Caco-2 (cell line): ENCODE results near the gene DDX31. TPM values are rescaled to one million over a fixed set of nuclear protein-coding genes. Genes with fewer than 3 reads are reported as not detected.

Experiments used
- BruUV-seq: library from RNA; stranded (reverse); fragments of 400-500 nt; replicated peaks from 2 replicates; lab custom pipeline; 2021; lab: Mats Ljungman, UMichigan
- CTCF ChIA-PET: fragments of 300-600 bp; sonication (Branson Sonifier 250); formaldehyde crosslinking; loops from one replicate; lab custom pipeline; 2022; ENCODE audit warnings: antibody characterized with exemption; lab: Charles Lee
- POLR2A ChIA-PET: fragments of 300-600 bp; sonication (Branson Sonifier 250); formaldehyde crosslinking; loops from one replicate; lab custom pipeline; 2022; ENCODE audit warnings: antibody characterized with exemption; lab: Charles Lee
- DNase-seq, 2 experiments: peaks; one replicate each; pipeline versions ENCODE4 v3.0.0 to v3.0.0-alpha.2; 2020 to 2022
- H3K27me3 ChIP-seq: replicated peaks from 2 replicates; pipeline ENCODE4 v1.6.0; 2011; ENCODE audit warnings: low read length; ENCODE audit not compliant: control insufficient read depth, insufficient read depth
- H3K36me3 ChIP-seq: 2 replicates; pipeline ENCODE4 v1.5.1; 2011; ENCODE audit warnings: low read length; ENCODE audit not compliant: control insufficient read depth, insufficient read depth
- H3K4me1 ChIP-seq: fragments of 250-450 bp; sonication (Bioruptor Pico); 2 replicates; pipeline ENCODE4 v1.5.1; 2020; ENCODE audit warnings: mild to moderate bottlenecking
- H3K4me3 ChIP-seq: 2 replicates; pipeline ENCODE4 v1.5.1; 2011; ENCODE audit warnings: low read depth, mild to moderate bottlenecking, control low read depth, low read length
- H3K9me3 ChIP-seq: fragments of 250-450 bp; sonication (Bioruptor Pico); 2 replicates; pipeline ENCODE4 v1.5.1; 2020; ENCODE audit warnings: mild to moderate bottlenecking, moderate library complexity
- H3K27ac Mint-ChIP-seq: one replicate; pipeline ENCODE4 v1.8.0; 2022; ENCODE audit warnings: mixed read lengths; ENCODE audit not compliant: unreplicated experiment
- H3K27me3 Mint-ChIP-seq: one replicate; pipeline ENCODE4 v1.8.0; 2022; ENCODE audit warnings: mixed read lengths; ENCODE audit not compliant: insufficient read depth, unreplicated experiment
- H3K36me3 Mint-ChIP-seq: one replicate; pipeline ENCODE4 v1.8.0; 2022; ENCODE audit warnings: mild to moderate bottlenecking, mixed read lengths; ENCODE audit not compliant: insufficient read depth, unreplicated experiment
- H3K4me1 Mint-ChIP-seq: one replicate; pipeline ENCODE4 v1.8.0; 2022; ENCODE audit warnings: low read depth, mixed read lengths; ENCODE audit not compliant: unreplicated experiment
- H3K4me3 Mint-ChIP-seq: one replicate; pipeline ENCODE4 v1.8.0; 2022; ENCODE audit warnings: mild to moderate bottlenecking, moderate library complexity, mixed read lengths; ENCODE audit not compliant: unreplicated experiment
- H3K9me3 Mint-ChIP-seq: one replicate; pipeline ENCODE4 v1.8.0; 2022; ENCODE audit warnings: mixed read lengths; ENCODE audit not compliant: unreplicated experiment
- intact Hi-C: fragments of 100-400 bp; cut with micrococcal nuclease; formaldehyde crosslinking; loops from one replicate; pipeline ENCODE4 v1.10.0; 2022; ENCODE audit not compliant: unreplicated experiment
- total RNA-seq: library from RNA; stranded (reverse); gene quantifications from 2 replicates; pipeline ENCODE4 v1.2.3, GENCODE V29; 2022
- TF ChIP-seq, protein P1 (sequence below), 2 experiments: fragments of 200-600 bp in 1 of 2; IDR thresholded peaks; 1 replicate in 1 of 2; 2 replicates in 1 of 2; pipeline versions ENCODE4 v1.5.1 to v1.8.0; 2011 to 2022; ENCODE audit warnings: antibody characterized with exemption in 1 of 2, control low read depth in 1 of 2, inconsistent platforms in 1 of 2, low read depth in 1 of 2, low read length in 1 of 2, mild to moderate bottlenecking in 1 of 2, moderate library complexity in 1 of 2; ENCODE audit not compliant: insufficient read depth in 1 of 2, severe bottlenecking in 1 of 2, unreplicated experiment in 1 of 2

DDX31 gene
- total RNA-seq, 1 experiment from 2014 or later, result 23.1 TPM

DNA sequence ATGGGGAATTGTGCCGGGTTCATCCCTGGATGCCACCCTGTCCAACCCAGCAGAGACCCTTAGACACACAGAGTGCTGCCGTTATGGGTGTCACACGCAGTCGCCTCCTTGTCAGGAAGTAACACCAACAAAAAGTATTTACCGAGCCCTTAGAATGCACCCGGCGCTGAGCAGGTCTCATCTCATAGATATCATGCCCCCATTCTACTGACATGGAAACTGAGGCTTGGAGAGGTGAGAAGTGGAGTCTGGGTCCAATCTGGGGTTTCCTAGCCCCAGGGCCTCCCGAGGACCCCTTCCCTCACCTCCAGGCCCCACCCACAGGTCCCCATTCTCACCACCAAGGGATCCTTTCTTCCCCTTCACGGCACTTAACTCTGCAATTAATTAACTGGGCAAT is 124.2 kb downstream of the DDX31 start:
- TF ChIP-seq, protein P1, sequence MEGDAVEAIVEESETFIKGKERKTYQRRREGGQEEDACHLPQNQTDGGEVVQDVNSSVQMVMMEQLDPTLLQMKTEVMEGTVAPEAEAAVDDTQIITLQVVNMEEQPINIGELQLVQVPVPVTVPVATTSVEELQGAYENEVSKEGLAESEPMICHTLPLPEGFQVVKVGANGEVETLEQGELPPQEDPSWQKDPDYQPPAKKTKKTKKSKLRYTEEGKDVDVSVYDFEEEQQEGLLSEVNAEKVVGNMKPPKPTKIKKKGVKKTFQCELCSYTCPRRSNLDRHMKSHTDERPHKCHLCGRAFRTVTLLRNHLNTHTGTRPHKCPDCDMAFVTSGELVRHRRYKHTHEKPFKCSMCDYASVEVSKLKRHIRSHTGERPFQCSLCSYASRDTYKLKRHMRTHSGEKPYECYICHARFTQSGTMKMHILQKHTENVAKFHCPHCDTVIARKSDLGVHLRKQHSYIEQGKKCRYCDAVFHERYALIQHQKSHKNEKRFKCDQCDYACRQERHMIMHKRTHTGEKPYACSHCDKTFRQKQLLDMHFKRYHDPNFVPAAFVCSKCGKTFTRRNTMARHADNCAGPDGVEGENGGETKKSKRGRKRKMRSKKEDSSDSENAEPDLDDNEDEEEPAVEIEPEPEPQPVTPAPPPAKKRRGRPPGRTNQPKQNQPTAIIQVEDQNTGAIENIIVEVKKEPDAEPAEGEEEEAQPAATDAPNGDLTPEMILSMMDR (IDR thresholded peaks at IDR 0.05; ENCODE audit: insufficient read depth in 1 of 2, low read depth in 1 of 2, low read length in 1 of 2, severe bottlenecking in 1 of 2, unreplicated experiment in 1 of 2), result no peak
- no peaks in the 10 kb centered on the region for H3K4me1 ChIP-seq
- no peaks in the 10 kb centered on the region for H3K9me3 ChIP-seq
- no peak overlapping the region for H3K27ac Mint-ChIP-seq
- no peaks in the 10 kb centered on the region for H3K36me3 ChIP-seq
- no peak for DNase-seq
- H3K4me3 ChIP-seq, result no peak overlapping the region
- no peaks in the 10 kb centered on the region for H3K9me3 Mint-ChIP-seq
- POLR2A ChIA-PET, result no interaction called here
- no TSS peak for BruUV-seq
- H3K27me3 ChIP-seq, result no peaks in the 10 kb centered on the region
- H3K4me3 Mint-ChIP-seq, result no peak overlapping the region
- H3K4me1 Mint-ChIP-seq, result no peaks in the 10 kb centered on the region
- intact Hi-C loops, result no loop called here
- CTCF ChIA-PET, result no interaction called here
- no peaks in the 10 kb centered on the region for H3K36me3 Mint-ChIP-seq
- no peaks in the 10 kb centered on the region for H3K27me3 Mint-ChIP-seq

DNA sequence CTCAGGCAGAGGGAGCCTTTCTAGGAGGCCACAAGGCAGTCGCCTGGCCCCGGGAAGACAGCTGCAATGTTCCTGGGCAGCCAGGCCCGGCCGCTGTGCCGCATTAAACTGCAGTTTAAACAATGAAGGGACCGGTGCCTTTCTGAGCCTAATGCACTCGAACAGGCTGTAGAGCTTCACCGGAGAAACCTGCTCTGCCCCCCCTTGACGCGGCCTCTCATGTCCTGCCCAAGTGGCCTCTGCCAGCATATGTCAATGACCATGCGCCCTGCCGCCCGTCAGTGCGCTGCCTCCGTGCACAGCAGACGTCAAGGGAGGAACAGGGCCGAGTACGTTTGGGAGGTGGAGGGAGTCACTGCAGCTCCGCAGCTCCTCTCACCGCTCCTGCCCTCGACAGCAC is 125.8 kb downstream of the DDX31 start:
- H3K27me3 ChIP-seq, result no peaks in the 10 kb centered on the region
- H3K4me3 ChIP-seq, result no peak overlapping the region
- H3K9me3 ChIP-seq, result no peaks in the 10 kb centered on the region
- no peak overlapping the region for H3K27ac Mint-ChIP-seq
- H3K9me3 Mint-ChIP-seq, result no peaks in the 10 kb centered on the region
- no peaks in the 10 kb centered on the region for H3K36me3 ChIP-seq
- no peaks in the 10 kb centered on the region for H3K27me3 Mint-ChIP-seq
- CTCF ChIA-PET, result no interaction called here
- no peaks in the 10 kb centered on the region for H3K4me1 Mint-ChIP-seq
- H3K36me3 Mint-ChIP-seq, result no peaks in the 10 kb centered on the region
- H3K4me3 Mint-ChIP-seq, result no peak overlapping the region
- BruUV-seq, result no TSS peak
- POLR2A ChIA-PET, result no interaction called here
- DNase-seq, result no peak
- TF ChIP-seq, protein P1 (IDR thresholded peaks at IDR 0.05; ENCODE audit: insufficient read depth in 1 of 2, low read depth in 1 of 2, low read length in 1 of 2, severe bottlenecking in 1 of 2, unreplicated experiment in 1 of 2), result no peak
- intact Hi-C loops, result no loop called here
- H3K4me1 ChIP-seq, result no peaks in the 10 kb centered on the region

DNA sequence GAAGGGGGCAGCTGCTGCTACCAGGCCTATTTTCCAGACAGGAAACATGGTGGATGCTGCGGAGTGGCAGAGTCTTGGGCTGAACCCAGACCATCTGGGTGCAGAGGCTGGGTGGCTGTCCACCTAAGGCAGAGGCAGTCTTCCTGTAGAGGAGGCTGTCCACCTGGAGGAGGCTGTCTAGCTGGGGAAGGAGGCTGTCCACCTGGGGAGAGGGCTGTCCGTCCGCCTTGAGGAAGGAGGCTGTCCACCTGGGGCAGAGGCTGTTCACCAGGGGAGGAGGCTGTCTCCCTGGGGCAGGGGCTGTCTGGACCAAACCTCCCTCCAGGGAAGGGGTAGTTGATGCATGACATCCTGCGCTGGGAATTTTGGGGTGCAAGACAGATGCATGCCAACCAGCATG is 126.5 kb downstream of the DDX31 start:
- TF ChIP-seq, protein P1 (IDR thresholded peaks at IDR 0.05; ENCODE audit: insufficient read depth in 1 of 2, low read depth in 1 of 2, low read length in 1 of 2, severe bottlenecking in 1 of 2, unreplicated experiment in 1 of 2), result no peak
- no TSS peak for BruUV-seq
- H3K36me3 Mint-ChIP-seq, result no peaks in the 10 kb centered on the region
- no peak for DNase-seq
- H3K4me1 Mint-ChIP-seq, result no peaks in the 10 kb centered on the region
- H3K27ac Mint-ChIP-seq, result no peak overlapping the region
- H3K4me3 ChIP-seq, result no peak overlapping the region
- no peaks in the 10 kb centered on the region for H3K27me3 Mint-ChIP-seq
- no peaks in the 10 kb centered on the region for H3K9me3 ChIP-seq
- H3K4me3 Mint-ChIP-seq, result no peak overlapping the region
- intact Hi-C loops, result no loop called here
- CTCF ChIA-PET, result no interaction called here
- no peaks in the 10 kb centered on the region for H3K27me3 ChIP-seq
- H3K4me1 ChIP-seq, result no peaks in the 10 kb centered on the region
- H3K36me3 ChIP-seq, result no peaks in the 10 kb centered on the region
- POLR2A ChIA-PET, result no interaction called here
- no peaks in the 10 kb centered on the region for H3K9me3 Mint-ChIP-seq

Other genes with a start within 250 kb of the DDX31 start
- gene BARHL1, start 87.4 kb downstream of the DDX31 start, total RNA-seq, result not detected in 2 replicates
- 23.6 and 24.1 TPM in 2 replicates for gene GTF3C4, start 481 bp upstream of the DDX31 start, total RNA-seq
- gene AK8, start 208.3 kb upstream of the DDX31 start, total RNA-seq, result 0.88 and 1.0 TPM in 2 replicates
- 0.64 and 0.74 TPM in 2 replicates for gene SPACA9, start 208.9 kb upstream of the DDX31 start, total RNA-seq